Panc1 (cell line): Measurements from ENCODE around the gene CALHM4.
"Not testable (repeated sequence)": the region's sequence is repeated elsewhere in the genome, so short reads cannot be mapped to it uniquely, and the experiment has no call there.

Experiments used
- CTCF ChIP-seq: fragments of 450-650 bp; IDR thresholded peaks from 2 replicates; pipeline ENCODE4 v1.5.1; 2017; ENCODE audit warnings: mild to moderate bottlenecking
- POLR2AphosphoS5 ChIP-seq: IDR thresholded peaks from 2 replicates; pipeline ENCODE4 v1.6.1; 2012; ENCODE audit warnings: mild to moderate bottlenecking, low read depth, low read length, moderate library complexity
- REST ChIP-seq, 2 experiments: IDR thresholded peaks; 2 replicates each; pipeline ENCODE4 v1.6.1; 2011 to 2012; ENCODE audit warnings: low read depth in 2 of 2, control low read depth in 1 of 2, low read length in 1 of 2, mild to moderate bottlenecking in 1 of 2, moderate library complexity in 1 of 2; ENCODE audit not compliant: insufficient read depth in 1 of 2
- SIN3A ChIP-seq: IDR thresholded peaks from 2 replicates; pipeline ENCODE4 v1.6.1; 2012; ENCODE audit warnings: low read depth, mild to moderate bottlenecking, low read length, moderate library complexity, borderline replicate concordance; ENCODE audit not compliant: insufficient read depth

- not testable (repeated sequence) for TF ChIP-seq CTCF; REST (IDR thresholded peaks at IDR 0.05; ENCODE audit: insufficient read depth in 1 of 2, low read depth in 2 of 2, low read length in 1 of 2); SIN3A; POLR2AphosphoS5
Measured at GRCh38 chr6:116604868-116605267, 51.3 kb downstream of the CALHM4 start.
